ENCODE results near the gene MYB. TPM values are rescaled to one million over a fixed set of nuclear protein-coding genes. Genes with fewer than 3 reads are reported as not detected.
A peak's percentile ranks its signal among the peaks of the same experiment; 100 is the strongest.
"Not testable (repeated sequence)": the region's sequence is repeated elsewhere in the genome, so short reads cannot be mapped to it uniquely, and the experiment has no call there.

Gene MYB
- 10 to 100 TPM; 29.2 to 35.9 TPM for total RNA-seq

DNA sequence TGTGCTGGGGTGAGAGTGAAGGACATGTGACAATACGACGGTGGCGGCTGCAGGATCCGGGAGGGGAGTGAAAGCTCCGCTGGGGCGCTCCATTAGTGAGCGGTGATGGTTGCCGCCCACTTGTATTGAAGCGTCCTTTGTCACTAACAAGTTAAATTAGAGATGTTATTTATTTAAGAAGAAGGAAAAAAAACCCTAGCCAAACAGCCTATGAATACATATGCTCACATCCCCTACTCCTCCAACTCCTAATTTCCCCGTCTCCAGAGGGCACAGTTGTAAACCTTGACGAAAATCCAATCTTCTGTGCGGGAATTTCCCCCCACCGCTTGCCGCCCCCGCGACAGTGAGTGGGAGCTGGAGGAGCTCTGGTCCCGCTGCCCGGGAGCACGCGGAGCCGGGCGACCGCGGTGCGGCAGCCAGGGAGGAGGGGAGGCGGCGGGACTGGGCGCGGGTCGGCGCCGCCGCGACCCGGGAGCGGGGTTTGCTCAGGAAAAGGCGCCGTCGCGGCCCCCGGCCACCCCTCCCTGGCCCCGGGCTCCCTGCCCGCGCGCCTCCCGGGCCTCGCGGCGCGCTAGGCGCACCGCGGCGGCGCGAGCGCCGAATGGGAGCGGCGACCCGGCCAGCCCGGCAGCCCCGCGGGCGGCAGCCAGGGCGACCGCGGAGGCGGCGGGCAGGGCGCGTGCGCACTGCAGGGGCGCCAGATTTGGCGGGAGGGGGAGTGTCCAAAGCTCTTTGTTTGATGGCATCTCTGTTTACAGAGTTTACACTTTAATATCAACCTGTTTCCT, at the start of gene MYB:
Gene MYB (plus strand): TSS at position 767 of the 791 bp plus-strand sequence. CDS start 206 bp downstream, outside the sequence.
- POLR2A ChIA-PET: interaction anchor here (0.8 to 1.5 kb wide), 4 partner anchors 12 to 168 kb away, joined by 3 to 10 read pairs (median 6); partner anchors contain the start of gene HBS1L

GRCh38 chr6:135132776-135133175, 48.3 kb upstream of the MYB start:
- H3K27me3 Mint-ChIP-seq: no peaks in the 10 kb centered on the region

More for the DNA sequence above, at the start of gene MYB:
- peak within 1 kb of the TSS; percentile 91 for H3K4me3 Mint-ChIP-seq
- H3K4me1 Mint-ChIP-seq: peaks cover 38% of the 10 kb centered on the region
- H3K27ac Mint-ChIP-seq: peak within 1 kb of the TSS; percentile 93
- H3K9me3 Mint-ChIP-seq (ENCODE audit: low read depth): no peaks in the 10 kb centered on the region
- no peaks in the 10 kb centered on the region for H3K27me3 Mint-ChIP-seq
- CTCF ChIA-PET: interaction anchor here (0.6 to 1.6 kb wide), 5 partner anchors 16 to 93 kb away, joined by 3 to 6 read pairs (median 4); no protein-coding TSS in a partner anchor
- ATAC-seq (peak; percentile 25), DNase-seq (peak; percentile 86)
- intact Hi-C loops (cut with DNase I, micrococcal nuclease): loop anchor here (1.0 to 10.0 kb wide), 6 partner anchors 10 to 1228 kb away; partner anchors contain the start of gene TBPL1 (in 1 of the 2)
- H3K36me3 Mint-ChIP-seq (ENCODE audit: low read depth): peaks cover 12% of the 10 kb centered on the region

DNA sequence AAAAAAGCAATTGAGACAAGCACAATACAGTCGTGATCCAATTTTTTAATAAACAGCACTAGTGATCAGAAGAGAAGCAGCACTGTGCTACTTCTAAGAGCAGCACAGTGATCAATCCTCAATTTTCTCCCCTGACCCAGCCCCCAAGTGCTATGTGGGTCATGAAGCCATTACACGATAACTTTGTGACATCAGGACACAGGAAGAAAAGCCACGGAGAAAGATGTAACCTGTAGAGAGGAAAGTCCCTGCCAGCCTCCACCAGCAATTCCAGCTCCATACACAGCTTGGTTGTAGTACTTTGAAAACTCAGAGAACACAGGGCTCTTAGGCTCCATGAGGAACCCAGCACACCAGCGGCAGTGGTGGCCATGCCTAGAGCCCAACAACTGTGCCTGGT, 45.3 kb upstream of the MYB start:
- Mint-ChIP-seq H3K36me3 (ENCODE audit: low read depth) (no peaks in the 10 kb centered on the region), H3K27me3 (no peaks in the 10 kb centered on the region), H3K27ac (no peak overlapping the region), H3K4me1 (peaks cover 23% of the 10 kb centered on the region), H3K9me3 (ENCODE audit: low read depth) (no peaks in the 10 kb centered on the region), H3K4me3 (no peak overlapping the region)
- no peak for DNase-seq
- ChIA-PET POLR2A (no interaction called here), CTCF (interaction anchor here (1.3 kb wide), 1 partner anchor 9 kb away, joined by 7 read pairs; no protein-coding TSS in a partner anchor)
- ATAC-seq: peak; percentile 39
- intact Hi-C loops (cut with DNase I, micrococcal nuclease): no loop called here

More at GRCh38 chr6:135132776-135133175, 48.3 kb upstream of the MYB start:
- POLR2A ChIA-PET: no interaction called here
- Mint-ChIP-seq H3K4me1 (peaks cover 48% of the 10 kb centered on the region), H3K9me3 (ENCODE audit: low read depth) (no peaks in the 10 kb centered on the region), H3K4me3 (no peak overlapping the region), H3K27ac (no peak overlapping the region), H3K36me3 (ENCODE audit: low read depth) (no peaks in the 10 kb centered on the region)
- intact Hi-C loops (cut with DNase I, micrococcal nuclease): no loop called here
- CTCF ChIA-PET: interaction anchor here (1.0 to 1.7 kb wide), 3 partner anchors 10 to 88 kb away, joined by 3 to 7 read pairs (median 4); no protein-coding TSS in a partner anchor
- DNase-seq: no peak
- ATAC-seq: no peak

DNA sequence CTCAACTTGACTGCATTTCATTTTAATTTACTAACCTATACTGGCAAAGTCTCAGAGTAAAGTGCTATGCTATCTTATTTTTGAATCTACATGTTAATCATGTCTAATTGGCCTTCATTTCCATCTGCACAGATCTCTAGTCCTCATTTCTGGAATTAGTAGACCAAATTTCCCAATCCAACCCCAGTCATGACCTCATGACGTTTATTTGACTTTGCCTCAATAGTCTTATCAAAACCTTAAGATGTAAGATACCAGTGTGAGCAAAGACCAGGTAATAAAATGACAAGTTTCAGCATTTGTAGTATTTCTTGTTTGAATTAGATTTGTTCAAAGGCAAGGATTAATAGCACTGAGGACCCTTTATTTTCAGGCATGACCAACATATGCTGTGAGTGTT, 43.3 kb upstream of the MYB start:
- intact Hi-C loops (cut with DNase I, micrococcal nuclease): no loop called here
- no peak overlapping the region for H3K27ac Mint-ChIP-seq
- CTCF ChIA-PET: interaction anchor here (1.0 to 1.5 kb wide), 3 partner anchors 10 to 25 kb away, joined by 3 to 4 read pairs (median 3); no protein-coding TSS in a partner anchor
- POLR2A ChIA-PET: no interaction called here
- peaks cover 22% of the 10 kb centered on the region for H3K4me1 Mint-ChIP-seq
- no peak for DNase-seq
- no peak for ATAC-seq
- no peaks in the 10 kb centered on the region for H3K27me3 Mint-ChIP-seq
- no peaks in the 10 kb centered on the region for H3K9me3 Mint-ChIP-seq (ENCODE audit: low read depth)
- H3K36me3 Mint-ChIP-seq (ENCODE audit: low read depth): no peaks in the 10 kb centered on the region
- H3K4me3 Mint-ChIP-seq: no peak overlapping the region

DNA sequence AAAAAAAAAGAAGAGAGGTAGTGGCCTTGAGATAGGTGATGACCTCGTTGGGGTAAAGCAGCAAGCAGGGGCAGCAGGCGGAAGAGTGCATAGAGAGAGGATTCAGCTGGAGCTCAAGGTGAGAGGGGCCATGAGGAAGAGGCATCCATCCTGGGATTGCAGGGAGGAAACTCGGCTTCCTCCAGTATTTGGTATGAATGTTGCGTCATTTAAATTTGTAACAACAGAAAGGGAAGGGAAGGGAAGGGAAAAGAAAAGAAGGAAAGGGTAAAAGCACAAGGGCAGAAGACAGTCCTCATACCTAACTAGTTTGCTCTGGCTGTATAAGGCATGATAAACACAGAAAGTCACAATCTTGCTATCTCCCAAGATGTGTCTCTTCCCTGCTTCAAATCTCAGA, 39.9 kb upstream of the MYB start:
- DNase-seq (no peak), ATAC-seq (no peak)
- no peak overlapping the region for H3K4me3 Mint-ChIP-seq
- intact Hi-C loops (cut with DNase I, micrococcal nuclease): no loop called here
- ChIA-PET POLR2A (interaction anchor here (0.6 kb wide), 1 partner anchor 39 kb away, joined by 3 read pairs; no protein-coding TSS in a partner anchor), CTCF (interaction anchor here (0.7 to 1.1 kb wide), 4 partner anchors 12 to 105 kb away, joined by 3 to 5 read pairs (median 4); no protein-coding TSS in a partner anchor)
- H3K27me3 Mint-ChIP-seq: no peaks in the 10 kb centered on the region
- H3K27ac Mint-ChIP-seq: no peak overlapping the region
- H3K9me3 Mint-ChIP-seq (ENCODE audit: low read depth): no peaks in the 10 kb centered on the region
- H3K4me1 Mint-ChIP-seq: peaks cover 43% of the 10 kb centered on the region
- H3K36me3 Mint-ChIP-seq (ENCODE audit: low read depth): no peaks in the 10 kb centered on the region

DNA sequence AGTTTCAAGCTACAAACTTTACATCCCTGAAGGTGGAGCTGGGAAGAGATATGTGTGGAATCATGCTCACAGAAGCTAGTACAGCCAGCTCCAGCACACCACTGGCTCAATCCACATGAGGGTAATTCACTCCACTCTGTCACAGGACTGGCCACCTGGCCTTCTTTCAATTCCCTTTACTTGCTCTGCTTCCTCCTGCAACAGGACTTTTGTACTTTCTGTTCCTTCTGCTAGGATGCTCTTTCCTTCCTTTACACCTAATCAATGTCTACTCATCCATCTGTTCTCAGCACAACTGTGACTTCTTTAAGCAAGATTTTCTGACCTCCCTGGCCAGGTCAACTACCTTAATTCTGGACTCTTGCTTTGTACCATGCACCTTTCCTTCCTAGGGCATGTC, 39.4 kb upstream of the MYB start:
- Mint-ChIP-seq H3K27me3 (no peaks in the 10 kb centered on the region), H3K4me3 (no peak overlapping the region), H3K36me3 (ENCODE audit: low read depth) (no peaks in the 10 kb centered on the region), H3K4me1 (peaks cover 48% of the 10 kb centered on the region), H3K27ac (peak overlapping the region; percentile 2), H3K9me3 (ENCODE audit: low read depth) (no peaks in the 10 kb centered on the region)
- ChIA-PET POLR2A (interaction anchor here (0.6 to 0.7 kb wide), 2 partner anchors 47 to 68 kb away, joined by 3 to 4 read pairs; no protein-coding TSS in a partner anchor), CTCF (interaction anchor here (0.7 to 1.7 kb wide), 6 partner anchors 9 to 105 kb away, joined by 3 to 7 read pairs (median 4); no protein-coding TSS in a partner anchor)
- intact Hi-C loops (cut with DNase I, micrococcal nuclease): no loop called here
- ATAC-seq (no peak), DNase-seq (no peak)

- H3K4me3 Mint-ChIP-seq; ATAC-seq; intact Hi-C loops (cut with DNase I, micrococcal nuclease); H3K9me3 Mint-ChIP-seq (ENCODE audit: low read depth); H3K27me3 Mint-ChIP-seq; H3K36me3 Mint-ChIP-seq (ENCODE audit: low read depth); DNase-seq: not testable (repeated sequence)
- ChIA-PET POLR2A (interaction anchor here (0.6 to 0.7 kb wide), 2 partner anchors 46 to 67 kb away, joined by 3 to 4 read pairs; no protein-coding TSS in a partner anchor), CTCF (interaction anchor here (0.9 to 2.5 kb wide), 5 partner anchors 10 to 58 kb away, joined by 3 to 11 read pairs (median 5); no protein-coding TSS in a partner anchor)
- Mint-ChIP-seq H3K4me1 (peaks cover 46% of the 10 kb centered on the region), H3K27ac (peak overlapping the region; percentile 2)
Observed at GRCh38 chr6:135142232-135142631, 38.9 kb upstream of the MYB start.

DNA sequence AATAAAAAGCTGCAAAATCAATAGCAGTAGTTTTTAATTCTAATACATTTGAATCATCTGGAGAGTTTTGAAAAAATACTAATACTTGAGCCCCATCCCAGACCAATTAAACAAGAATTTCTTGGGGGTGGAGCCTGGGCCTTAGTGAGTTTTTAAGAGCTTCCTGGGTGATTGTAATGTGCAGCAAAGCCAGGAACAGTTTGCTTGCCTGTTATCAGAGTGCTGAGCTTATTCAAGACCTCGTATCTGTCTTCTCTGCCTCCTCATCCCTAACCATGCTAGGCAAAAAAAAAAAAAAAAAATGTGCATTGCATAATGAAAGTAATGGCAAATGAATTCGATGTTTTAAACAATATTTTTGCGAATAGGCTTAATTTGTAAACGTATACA, 36.4 kb upstream of the MYB start:
- no peak overlapping the region for H3K4me3 Mint-ChIP-seq
- intact Hi-C loops (cut with DNase I, micrococcal nuclease): loop anchor here (1.0 to 5.0 kb wide), 11 partner anchors 16 to 293 kb away; no protein-coding TSS in a partner anchor
- H3K4me1 Mint-ChIP-seq: peaks cover 65% of the 10 kb centered on the region
- DNase-seq (no peak), ATAC-seq (no peak)
- CTCF ChIA-PET: interaction anchor here (0.6 to 2.5 kb wide), 29 partner anchors 8 to 254 kb away, joined by 3 to 19 read pairs (median 4); no protein-coding TSS in a partner anchor
- H3K9me3 Mint-ChIP-seq (ENCODE audit: low read depth): no peaks in the 10 kb centered on the region
- H3K27ac Mint-ChIP-seq: peak overlapping the region; percentile 88
- H3K36me3 Mint-ChIP-seq (ENCODE audit: low read depth): no peaks in the 10 kb centered on the region
- POLR2A ChIA-PET: interaction anchor here (0.7 kb wide), 3 partner anchors 24 to 97 kb away, joined by 3 to 7 read pairs (median 6); no protein-coding TSS in a partner anchor
- H3K27me3 Mint-ChIP-seq: no peaks in the 10 kb centered on the region

- Mint-ChIP-seq H3K27ac (peak overlapping the region; percentile 88), H3K9me3 (ENCODE audit: low read depth) (no peaks in the 10 kb centered on the region), H3K36me3 (ENCODE audit: low read depth) (no peaks in the 10 kb centered on the region), H3K27me3 (no peaks in the 10 kb centered on the region), H3K4me3 (peak overlapping the region; percentile 2), H3K4me1 (peaks cover 65% of the 10 kb centered on the region)
- ChIA-PET CTCF (interaction anchor here (0.6 to 2.5 kb wide), 25 partner anchors 9 to 254 kb away, joined by 3 to 19 read pairs (median 4); no protein-coding TSS in a partner anchor), POLR2A (interaction anchor here (0.7 kb wide), 2 partner anchors 59 to 98 kb away, joined by 3 to 7 read pairs; no protein-coding TSS in a partner anchor)
- DNase-seq (no peak), ATAC-seq (peak; percentile 52)
- intact Hi-C loops (cut with DNase I, micrococcal nuclease): loop anchor here (1.0 to 5.0 kb wide), 11 partner anchors 17 to 292 kb away; no protein-coding TSS in a partner anchor
Observed at GRCh38 chr6:135145063-135145800, 35.9 kb upstream of the MYB start.

DNA sequence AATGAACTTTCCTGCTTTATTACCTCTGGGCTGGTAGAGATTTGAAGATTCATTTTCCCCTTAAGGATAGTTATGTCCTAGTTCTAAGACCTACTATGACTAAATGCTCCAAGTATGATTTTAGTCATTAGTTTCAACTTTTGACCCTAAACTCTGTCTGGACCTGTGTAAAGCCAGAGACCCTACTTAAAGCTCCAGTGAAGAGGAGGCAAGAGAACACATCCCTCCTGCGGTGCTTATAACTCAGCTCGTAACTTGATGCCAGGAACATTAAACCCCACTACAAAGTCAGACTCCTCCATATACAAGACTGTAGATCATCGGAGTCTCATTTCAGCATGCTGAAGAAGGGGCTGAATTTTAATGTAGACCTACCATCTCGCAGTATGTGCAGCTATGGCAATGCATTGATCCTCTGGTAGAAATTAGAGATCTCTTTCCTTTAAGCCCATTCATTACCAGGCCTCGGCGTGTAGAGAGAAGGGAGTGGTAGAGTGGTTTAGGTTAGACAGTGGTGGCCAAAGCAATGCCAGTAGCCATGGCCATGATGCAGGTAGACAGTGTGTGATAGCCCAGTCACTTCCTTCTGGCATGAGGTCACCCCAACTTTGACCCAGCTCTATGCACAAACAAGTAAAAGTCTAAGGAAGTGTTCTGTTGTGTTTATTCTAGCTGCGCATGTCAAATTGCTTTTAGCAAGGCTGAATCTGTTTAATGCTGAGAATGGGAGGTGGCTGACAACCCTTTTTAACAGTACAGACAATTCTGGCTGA, 34.8 kb upstream of the MYB start:
- Mint-ChIP-seq H3K27me3 (no peaks in the 10 kb centered on the region), H3K4me1 (peaks cover 65% of the 10 kb centered on the region), H3K27ac (peak overlapping the region; percentile 88), H3K36me3 (ENCODE audit: low read depth) (no peaks in the 10 kb centered on the region), H3K9me3 (ENCODE audit: low read depth) (peaks cover 2% of the 10 kb centered on the region), H3K4me3 (no peak overlapping the region)
- ChIA-PET CTCF (interaction anchor here (0.8 to 2.4 kb wide), 7 partner anchors 11 to 56 kb away, joined by 3 to 18 read pairs (median 5); no protein-coding TSS in a partner anchor), POLR2A (no interaction called here)
- peak; percentile 10 for ATAC-seq
- intact Hi-C loops (cut with DNase I, micrococcal nuclease): loop anchor here (5.0 kb wide), 2 partner anchors 276 to 291 kb away; no protein-coding TSS in a partner anchor
- no peak for DNase-seq
